HuH-7 (cell line): ENCODE measurements around the gene ENO1.
A peak's percentile ranks its signal among the peaks of the same experiment; 100 is the strongest.

Source experiments
- DNase-seq: peaks from one replicate; pipeline ENCODE4 v3.0.0; 2011; ENCODE audit warnings: low spot score

The ENO1 gene

GRCh38 chr1:8870616-8871538, 7.6 kb downstream of the ENO1 start:
- no peak for DNase-seq

GRCh38 chr1:8870103-8870502, 8.4 kb downstream of the ENO1 start:
- DNase-seq, result no peak

- DNase-seq, result no peak
Observed at GRCh38 chr1:8867878-8868567, 10.5 kb downstream of the ENO1 start.

- no peak for DNase-seq
Observed at GRCh38 chr1:8866792-8867415, 11.6 kb downstream of the ENO1 start.

GRCh38 chr1:8866173-8866791, 12.2 kb downstream of the ENO1 start:
- DNase-seq, result no peak

- DNase-seq, result no peak
Observed at GRCh38 chr1:8864713-8865344, 13.7 kb downstream of the ENO1 start.

GRCh38 chr1:8863794-8864233, 14.7 kb downstream of the ENO1 start:
- no peak for DNase-seq

GRCh38 chr1:8863138-8863537, 15.3 kb downstream of the ENO1 start:
- no peak for DNase-seq

- peak; percentile 52 for DNase-seq
Observed at GRCh38 chr1:8862528-8862927, 16.0 kb downstream of the ENO1 start.

GRCh38 chr1:8860738-8861516, 17.6 kb downstream of the ENO1 start:
- DNase-seq, result no peak

- DNase-seq, result no peak
Observed at GRCh38 chr1:8858888-8859706, 19.4 kb downstream of the ENO1 start.

- DNase-seq, result peak; percentile 48
Observed at GRCh38 chr1:8858112-8858668, 20.3 kb downstream of the ENO1 start.

- DNase-seq, result no peak
Observed at GRCh38 chr1:8856689-8857412, 21.6 kb downstream of the ENO1 start.

- no peak for DNase-seq
Observed at GRCh38 chr1:8854240-8854639, 24.2 kb downstream of the ENO1 start.

GRCh38 chr1:8851060-8851459, 27.4 kb downstream of the ENO1 start:
- DNase-seq, result no peak

GRCh38 chr1:8848663-8849386, 29.7 kb downstream of the ENO1 start:
- DNase-seq, result peak; percentile 81

GRCh38 chr1:8847990-8848389, 30.5 kb downstream of the ENO1 start:
- DNase-seq, result no peak

GRCh38 chr1:8846263-8846662, 32.2 kb downstream of the ENO1 start:
- DNase-seq, result no peak
